Measurements from ENCODE around the gene NOC2L. TPM values are rescaled to one million over a fixed set of nuclear protein-coding genes. Genes with fewer than 3 reads are reported as not detected.

Gene NOC2L
- polyA plus RNA-seq, 2 of the 4 experiments (the other 2 are of a cell fraction), result 48.4 to 73.5 TPM

GRCh38 chr1:967466-968343 is 8.6 kb upstream of the NOC2L start:
- CTCF ChIA-PET, result interaction anchor here (1.1 to 1.2 kb wide), 3 partner anchors 8 to 28 kb away, joined by 3 to 6 read pairs (median 6); no protein-coding TSS in a partner anchor
- Histone ChIP-seq H3K4me1 (peaks cover 13% of the 10 kb centered on the region), H3K4me2 (peak overlapping the region; percentile 89), H3K4me3 (peak overlapping the region; percentile 70), H3K9me3 (no peaks in the 10 kb centered on the region), H3K27ac (peak overlapping the region; percentile 94 to 96)
- no peak for FAIRE-seq
- no peak for ATAC-seq
- POLR2A ChIA-PET, result interaction anchor here (0.8 to 1.1 kb wide), 2 partner anchors 8 to 9 kb away, joined by 3 to 14 read pairs; no protein-coding TSS in a partner anchor
- no peak for DNase-seq (ENCODE audit: low read depth in 1 of 2, low spot score in 1 of 2)
- 77% methylated on average over 7 of the region's 23 CpGs for WGBS (ENCODE audit: missing lambda C conversion rate)
- TF ChIP-seq FOSL2 (IDR thresholded peaks at IDR 0.05), result no peak
- no peak for TF ChIP-seq FOSL2 (CRISPR knock-in tag; IDR thresholded peaks at IDR 0.05)
- TF ChIP-seq RARB (CRISPR knock-in tag; IDR thresholded peaks at IDR 0.05), result no peak
- no peak for TF ChIP-seq FOSB (CRISPR knock-in tag; IDR thresholded peaks at IDR 0.05)
- no peak for TF ChIP-seq EP300 (IDR thresholded peaks at IDR 0.05)
- no peak for TF ChIP-seq HOXA7 (CRISPR knock-in tag; IDR thresholded peaks at IDR 0.05)
- TF ChIP-seq CBX2 (IDR thresholded peaks at IDR 0.05; ENCODE audit: borderline replicate concordance, low read depth), result no peak
- no peak for TF ChIP-seq ELK1 (IDR thresholded peaks at IDR 0.05; ENCODE audit: low read depth, low read length)
- no peak for TF ChIP-seq HOXB5 (CRISPR knock-in tag; IDR thresholded peaks at IDR 0.05)
- no peak for TF ChIP-seq SMC3 (IDR thresholded peaks at IDR 0.05)

DNA sequence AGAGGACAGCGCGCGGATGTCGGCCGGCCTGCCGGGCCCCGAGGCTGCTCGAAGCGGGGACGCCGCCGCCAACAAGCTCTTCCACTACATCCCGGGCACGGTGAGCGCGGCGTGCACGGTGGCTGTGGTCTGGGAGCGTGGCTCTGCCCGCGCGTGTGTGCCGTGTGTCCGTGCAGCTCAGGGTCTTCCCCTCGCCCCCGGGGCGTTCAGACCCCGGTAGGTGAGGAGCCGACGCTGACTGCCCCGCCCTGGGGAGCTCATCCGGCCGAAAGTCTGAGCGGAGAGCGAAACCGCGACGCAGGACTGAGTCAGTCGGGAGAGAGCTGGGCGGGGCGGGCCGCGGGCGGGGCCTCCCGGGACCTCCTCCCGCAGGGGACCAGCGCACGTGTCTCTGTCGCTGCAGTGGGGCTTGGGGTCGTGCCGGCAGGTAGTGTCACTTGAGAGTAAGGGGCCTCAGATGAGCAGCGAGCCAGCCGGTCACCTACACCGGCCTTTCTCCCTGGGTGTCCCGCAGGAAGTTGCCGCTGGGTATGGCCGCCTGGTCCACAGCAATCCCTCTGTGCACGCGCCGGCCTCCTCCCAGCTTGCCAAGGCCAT is 7.7 kb upstream of the NOC2L start:
- Histone ChIP-seq H3K4me1 (peaks cover 13% of the 10 kb centered on the region), H3K27ac (peak overlapping the region; percentile 94 to 96), H3K4me2 (peak overlapping the region; percentile 89), H3K4me3 (peak overlapping the region; percentile 70), H3K9me3 (no peaks in the 10 kb centered on the region)
- POLR2A ChIA-PET, result interaction anchor here (1.1 to 1.2 kb wide), 2 partner anchors 9 to 24 kb away, joined by 10 to 14 read pairs; no protein-coding TSS in a partner anchor
- FAIRE-seq (no peak), DNase-seq (ENCODE audit: low read depth in 1 of 2, low spot score in 1 of 2) (peak; percentile 56 to 65), ATAC-seq (peak; percentile 74 to 90)
- no peak for TF ChIP-seq NPAS2 (CRISPR knock-in tag; IDR thresholded peaks at IDR 0.05; ENCODE audit: borderline replicate concordance)
- no peak for TF ChIP-seq ZNF302 (CRISPR knock-in tag; IDR thresholded peaks at IDR 0.05)
- TF ChIP-seq CEBPB (IDR thresholded peaks at IDR 0.05), result no peak
- TF ChIP-seq, protein P1, sequence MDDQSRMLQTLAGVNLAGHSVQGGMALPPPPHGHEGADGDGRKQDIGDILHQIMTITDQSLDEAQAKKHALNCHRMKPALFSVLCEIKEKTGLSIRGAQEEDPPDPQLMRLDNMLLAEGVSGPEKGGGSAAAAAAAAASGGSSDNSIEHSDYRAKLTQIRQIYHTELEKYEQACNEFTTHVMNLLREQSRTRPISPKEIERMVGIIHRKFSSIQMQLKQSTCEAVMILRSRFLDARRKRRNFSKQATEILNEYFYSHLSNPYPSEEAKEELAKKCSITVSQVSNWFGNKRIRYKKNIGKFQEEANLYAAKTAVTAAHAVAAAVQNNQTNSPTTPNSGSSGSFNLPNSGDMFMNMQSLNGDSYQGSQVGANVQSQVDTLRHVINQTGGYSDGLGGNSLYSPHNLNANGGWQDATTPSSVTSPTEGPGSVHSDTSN (IDR thresholded peaks at IDR 0.05), result no peak
- no peak for TF ChIP-seq MAZ (IDR thresholded peaks at IDR 0.05; ENCODE audit: borderline replicate concordance, low read depth, low read length)
- TF ChIP-seq FOSL2 (IDR thresholded peaks at IDR 0.05), result no peak
- TF ChIP-seq FOSL2 (CRISPR knock-in tag; IDR thresholded peaks at IDR 0.05), result peak; percentile 39; the same call in 1 of the 2 replicates
- no peak for TF ChIP-seq FOSB (CRISPR knock-in tag; IDR thresholded peaks at IDR 0.05)
- TF ChIP-seq RNF2 (IDR thresholded peaks at IDR 0.05; ENCODE audit: borderline replicate concordance, low read depth), result no peak
- TF ChIP-seq MAX (IDR thresholded peaks at IDR 0.05), result peak; percentile 72
- no peak for TF ChIP-seq ESRRA (IDR thresholded peaks at IDR 0.05; ENCODE audit: borderline replicate concordance, low read length)
- TF ChIP-seq EHF (CRISPR knock-in tag; IDR thresholded peaks at IDR 0.05), result no peak
- no peak for TF ChIP-seq GATA3 (IDR thresholded peaks at IDR 0.05; ENCODE audit: borderline replicate concordance)
- TF ChIP-seq, protein P2, sequence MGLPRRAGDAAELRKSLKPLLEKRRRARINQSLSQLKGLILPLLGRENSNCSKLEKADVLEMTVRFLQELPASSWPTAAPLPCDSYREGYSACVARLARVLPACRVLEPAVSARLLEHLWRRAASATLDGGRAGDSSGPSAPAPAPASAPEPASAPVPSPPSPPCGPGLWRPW (IDR thresholded peaks at IDR 0.05), result no peak
- TF ChIP-seq ZFP36 (IDR thresholded peaks at IDR 0.05; ENCODE audit: borderline replicate concordance, partially characterized antibody), result no peak
- no peak for TF ChIP-seq RAD21 (conservative IDR thresholded peaks at IDR 0.05 in 1 of 2, IDR thresholded peaks at IDR 0.05 in 1 of 2)
- TF ChIP-seq EP300 (IDR thresholded peaks at IDR 0.05), result no peak
- TF ChIP-seq KDM5A (IDR thresholded peaks at IDR 0.05), result no peak
- no peak for TF ChIP-seq RARB (CRISPR knock-in tag; IDR thresholded peaks at IDR 0.05)
- TF ChIP-seq POLR2A (IDR thresholded peaks at IDR 0.05; ENCODE audit: low read length), result peak; percentile 44
- TF ChIP-seq HDAC2 (IDR thresholded peaks at IDR 0.05), result no peak
- TF ChIP-seq CBX2 (IDR thresholded peaks at IDR 0.05; ENCODE audit: borderline replicate concordance, low read depth), result no peak
- no peak for TF ChIP-seq ZC3H11A (IDR thresholded peaks at IDR 0.05)
- TF ChIP-seq JUNB (IDR thresholded peaks at IDR 0.05), result no peak
- no peak for TF ChIP-seq POLR2AphosphoS2 (conservative IDR thresholded peaks at IDR 0.05; ENCODE audit: low read length)
- TF ChIP-seq MAFK (IDR thresholded peaks at IDR 0.05; ENCODE audit: partially characterized antibody), result no peak
- no peak for TF ChIP-seq HEYL (CRISPR knock-in tag; IDR thresholded peaks at IDR 0.05)
- TF ChIP-seq BCL3 (IDR thresholded peaks at IDR 0.05), result 0 out of 3 replicates have a peak, but pooled peaks have one; percentile 20
- no peak for TF ChIP-seq ZSCAN20 (CRISPR knock-in tag; IDR thresholded peaks at IDR 0.05)
- CTCF ChIA-PET, result interaction anchor here (1.1 kb wide), 2 partner anchors 9 to 27 kb away, joined by 3 to 6 read pairs; no protein-coding TSS in a partner anchor
- 6% methylated on average over 10 of the region's 60 CpGs for WGBS (ENCODE audit: missing lambda C conversion rate)

Measured in A549 (cell line).